Uterus (tissue), 2 donors: Measurements from ENCODE around the gene CD160.

ENCODE experiments used
- POLR2A ChIP-seq, 2 donors: fragments of 450-650 bp; IDR thresholded peaks; one replicate each; pipeline ENCODE4 v1.6.1; 2016; ENCODE audit warnings: antibody characterized with exemption in 2 of 2, mild to moderate bottlenecking in 1 of 2, moderate library complexity in 1 of 2
- TF ChIP-seq, protein P1 (sequence below), 4 experiments: fragments of 200-600 bp in 2 of 4; fragments of 450-650 bp in 2 of 4; sonication (generic) in 2 of 4; IDR thresholded peaks; one replicate each; pipeline ENCODE4 v1.5.1; 2016 to 2019; ENCODE audit warnings: antibody characterized with exemption in 4 of 4, mild to moderate bottlenecking in 2 of 4, moderate library complexity in 1 of 4

- TF ChIP-seq, protein P1, sequence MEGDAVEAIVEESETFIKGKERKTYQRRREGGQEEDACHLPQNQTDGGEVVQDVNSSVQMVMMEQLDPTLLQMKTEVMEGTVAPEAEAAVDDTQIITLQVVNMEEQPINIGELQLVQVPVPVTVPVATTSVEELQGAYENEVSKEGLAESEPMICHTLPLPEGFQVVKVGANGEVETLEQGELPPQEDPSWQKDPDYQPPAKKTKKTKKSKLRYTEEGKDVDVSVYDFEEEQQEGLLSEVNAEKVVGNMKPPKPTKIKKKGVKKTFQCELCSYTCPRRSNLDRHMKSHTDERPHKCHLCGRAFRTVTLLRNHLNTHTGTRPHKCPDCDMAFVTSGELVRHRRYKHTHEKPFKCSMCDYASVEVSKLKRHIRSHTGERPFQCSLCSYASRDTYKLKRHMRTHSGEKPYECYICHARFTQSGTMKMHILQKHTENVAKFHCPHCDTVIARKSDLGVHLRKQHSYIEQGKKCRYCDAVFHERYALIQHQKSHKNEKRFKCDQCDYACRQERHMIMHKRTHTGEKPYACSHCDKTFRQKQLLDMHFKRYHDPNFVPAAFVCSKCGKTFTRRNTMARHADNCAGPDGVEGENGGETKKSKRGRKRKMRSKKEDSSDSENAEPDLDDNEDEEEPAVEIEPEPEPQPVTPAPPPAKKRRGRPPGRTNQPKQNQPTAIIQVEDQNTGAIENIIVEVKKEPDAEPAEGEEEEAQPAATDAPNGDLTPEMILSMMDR (IDR thresholded peaks at IDR 0.05): no peak
- no peak for TF ChIP-seq POLR2A (IDR thresholded peaks at IDR 0.05)
Measured at GRCh38 chr1:145750426-145750825, 31.1 kb downstream of the CD160 start.
